SH-SY5Y (cell line): Measurements from ENCODE around the gene CD9.

ENCODE experiments used
- GATA2 ChIP-seq: IDR thresholded peaks from 2 replicates; pipeline ENCODE4 v1.6.1; 2011; ENCODE audit warnings: mild to moderate bottlenecking, low read depth, low read length
- GATA3 ChIP-seq: IDR thresholded peaks from 2 replicates; pipeline ENCODE4 v1.6.1; 2011; ENCODE audit warnings: low read depth, mild to moderate bottlenecking, low read length, moderate library complexity

DNA sequence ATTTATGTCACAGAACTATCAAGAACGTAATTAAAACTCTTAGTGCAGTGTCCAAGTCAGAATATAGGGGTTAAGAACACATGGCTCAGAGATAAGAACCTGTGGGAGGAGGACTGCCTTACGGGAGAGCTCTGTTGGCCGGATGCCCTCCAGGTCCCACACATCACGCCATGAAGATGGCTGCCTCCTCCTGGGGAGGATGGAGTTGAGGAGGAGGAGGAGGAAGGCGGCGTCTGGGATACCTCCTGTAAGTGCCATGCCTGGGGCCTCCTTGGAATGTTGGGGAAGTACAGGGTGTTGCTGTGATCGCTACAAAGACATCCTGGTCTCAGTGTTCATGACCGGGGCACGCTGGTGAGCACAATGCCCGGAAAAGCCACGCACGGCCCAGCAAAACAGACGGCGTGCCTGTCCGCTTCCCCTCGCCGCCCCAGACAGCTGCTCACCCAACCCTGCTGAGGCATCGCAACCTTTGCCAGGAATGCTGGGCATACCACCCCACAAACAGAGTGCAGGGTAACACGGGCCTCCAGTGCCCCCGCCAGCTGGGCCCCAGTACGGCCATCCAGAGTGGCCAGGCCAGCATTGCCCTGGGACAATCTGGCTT, 28.7 kb upstream of the CD9 start:
- no peak for TF ChIP-seq GATA2
- no peak for TF ChIP-seq GATA3
